Gastroesophageal sphincter (tissue), 3 donors: ENCODE measurements around the gene POLD2.

Experiments used
- EP300 ChIP-seq: sonication (generic); formaldehyde crosslinking; IDR thresholded peaks from one replicate; pipeline ENCODE4 v1.6.1; 2017; ENCODE audit warnings: antibody characterized with exemption, mild to moderate bottlenecking
- POLR2A ChIP-seq, 2 donors: fragments of 450-650 bp; IDR thresholded peaks; one replicate each; pipeline ENCODE4 v1.6.1; 2017; ENCODE audit warnings: antibody characterized with exemption in 2 of 2, mild to moderate bottlenecking in 2 of 2, moderate library complexity in 1 of 2
- POLR2AphosphoS5 ChIP-seq: sonication (generic); formaldehyde crosslinking; IDR thresholded peaks from one replicate; pipeline ENCODE4 v1.6.1; 2017; ENCODE audit warnings: antibody characterized with exemption
- TF ChIP-seq, protein P1 (sequence below), 4 experiments: fragments of 200-600 bp in 2 of 4; fragments of 450-650 bp in 2 of 4; sonication (generic) in 1 of 4; IDR thresholded peaks; one replicate each; pipeline ENCODE4 v1.5.1; 2017 to 2019; ENCODE audit warnings: antibody characterized with exemption in 4 of 4, mild to moderate bottlenecking in 2 of 4, moderate library complexity in 2 of 4

DNA sequence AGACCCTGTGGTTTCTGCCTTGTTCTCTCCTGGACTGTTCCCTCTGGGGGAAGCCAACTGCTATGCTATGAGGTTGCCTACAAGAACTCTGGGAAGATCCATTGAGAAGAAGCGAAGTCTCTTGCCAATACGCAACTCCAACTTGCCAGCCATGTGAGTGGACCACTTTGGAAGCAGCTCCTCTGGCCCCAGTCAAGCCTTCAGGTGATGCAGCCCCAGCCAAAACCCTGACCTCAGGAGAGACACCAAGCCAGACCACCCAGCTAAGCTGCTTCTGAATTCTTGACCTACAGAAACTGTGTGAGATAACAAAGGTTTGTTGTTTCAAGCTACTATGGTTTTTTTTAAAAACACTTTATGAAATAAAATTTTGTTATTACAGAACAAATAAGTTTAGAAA lies 38.0 kb upstream of the POLD2 start:
- TF ChIP-seq, protein P1, sequence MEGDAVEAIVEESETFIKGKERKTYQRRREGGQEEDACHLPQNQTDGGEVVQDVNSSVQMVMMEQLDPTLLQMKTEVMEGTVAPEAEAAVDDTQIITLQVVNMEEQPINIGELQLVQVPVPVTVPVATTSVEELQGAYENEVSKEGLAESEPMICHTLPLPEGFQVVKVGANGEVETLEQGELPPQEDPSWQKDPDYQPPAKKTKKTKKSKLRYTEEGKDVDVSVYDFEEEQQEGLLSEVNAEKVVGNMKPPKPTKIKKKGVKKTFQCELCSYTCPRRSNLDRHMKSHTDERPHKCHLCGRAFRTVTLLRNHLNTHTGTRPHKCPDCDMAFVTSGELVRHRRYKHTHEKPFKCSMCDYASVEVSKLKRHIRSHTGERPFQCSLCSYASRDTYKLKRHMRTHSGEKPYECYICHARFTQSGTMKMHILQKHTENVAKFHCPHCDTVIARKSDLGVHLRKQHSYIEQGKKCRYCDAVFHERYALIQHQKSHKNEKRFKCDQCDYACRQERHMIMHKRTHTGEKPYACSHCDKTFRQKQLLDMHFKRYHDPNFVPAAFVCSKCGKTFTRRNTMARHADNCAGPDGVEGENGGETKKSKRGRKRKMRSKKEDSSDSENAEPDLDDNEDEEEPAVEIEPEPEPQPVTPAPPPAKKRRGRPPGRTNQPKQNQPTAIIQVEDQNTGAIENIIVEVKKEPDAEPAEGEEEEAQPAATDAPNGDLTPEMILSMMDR (IDR thresholded peaks at IDR 0.05), result no peak
- TF ChIP-seq EP300 (no peak), POLR2AphosphoS5 (no peak), POLR2A (IDR thresholded peaks at IDR 0.05) (no peak)
